C4-2B (cell line): Measurements from ENCODE around the gene PTDSS2.

Source experiments
- ZFX ChIP-seq: fragments of 450-650 bp; IDR thresholded peaks from 2 replicates; pipeline ENCODE4 v1.6.1; 2017
- TF ChIP-seq, protein P1 (sequence below): fragments of 450-650 bp; conservative IDR thresholded peaks from 2 replicates; pipeline ENCODE4 v1.5.1; 2017; ENCODE audit warnings: mild to moderate bottlenecking

DNA sequence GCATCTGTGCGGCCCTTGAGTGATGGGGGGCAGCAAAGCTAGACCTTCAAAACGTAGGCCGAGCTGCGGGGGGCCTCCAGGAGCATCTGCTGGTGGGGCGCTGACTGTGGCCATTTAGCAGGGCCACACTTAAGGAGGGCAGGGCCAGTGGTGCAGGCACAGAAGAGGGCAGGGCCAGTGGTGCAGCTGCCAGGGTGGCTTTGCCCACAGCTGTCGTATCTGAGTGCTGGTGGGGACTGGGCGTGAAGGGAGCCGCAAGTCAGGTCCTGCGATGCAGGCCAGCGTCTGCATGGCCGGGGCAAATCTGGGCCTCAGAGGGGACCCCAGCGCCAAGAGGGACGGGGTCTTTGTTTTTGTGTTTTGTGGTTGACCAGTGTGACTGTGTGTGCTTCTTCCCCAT is 29.2 kb downstream of the PTDSS2 start:
- TF ChIP-seq, protein P1, sequence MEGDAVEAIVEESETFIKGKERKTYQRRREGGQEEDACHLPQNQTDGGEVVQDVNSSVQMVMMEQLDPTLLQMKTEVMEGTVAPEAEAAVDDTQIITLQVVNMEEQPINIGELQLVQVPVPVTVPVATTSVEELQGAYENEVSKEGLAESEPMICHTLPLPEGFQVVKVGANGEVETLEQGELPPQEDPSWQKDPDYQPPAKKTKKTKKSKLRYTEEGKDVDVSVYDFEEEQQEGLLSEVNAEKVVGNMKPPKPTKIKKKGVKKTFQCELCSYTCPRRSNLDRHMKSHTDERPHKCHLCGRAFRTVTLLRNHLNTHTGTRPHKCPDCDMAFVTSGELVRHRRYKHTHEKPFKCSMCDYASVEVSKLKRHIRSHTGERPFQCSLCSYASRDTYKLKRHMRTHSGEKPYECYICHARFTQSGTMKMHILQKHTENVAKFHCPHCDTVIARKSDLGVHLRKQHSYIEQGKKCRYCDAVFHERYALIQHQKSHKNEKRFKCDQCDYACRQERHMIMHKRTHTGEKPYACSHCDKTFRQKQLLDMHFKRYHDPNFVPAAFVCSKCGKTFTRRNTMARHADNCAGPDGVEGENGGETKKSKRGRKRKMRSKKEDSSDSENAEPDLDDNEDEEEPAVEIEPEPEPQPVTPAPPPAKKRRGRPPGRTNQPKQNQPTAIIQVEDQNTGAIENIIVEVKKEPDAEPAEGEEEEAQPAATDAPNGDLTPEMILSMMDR: no peak
- no peak for TF ChIP-seq ZFX
